Hypothalamus (tissue), 51 donors: Measurements from ENCODE around the gene ARHGAP24.

Source experiments
- DNase-seq, 51 donors: peaks; one replicate each; lab custom pipeline; 2025; lab: John Stamatoyannopoulos, UW

The ARHGAP24 gene

GRCh38 chr4:85732124-85732523 lies 257.2 kb downstream of the ARHGAP24 start:
- DNase-seq, result no peak

- DNase-seq, result no peak
Observed at GRCh38 chr4:85733798-85734197, 258.8 kb downstream of the ARHGAP24 start.

GRCh38 chr4:85734424-85734831 lies 259.5 kb downstream of the ARHGAP24 start:
- DNase-seq, result peak in 2 of 51 donors; percentile 13 to 39

GRCh38 chr4:85736571-85736970 lies 261.6 kb downstream of the ARHGAP24 start:
- no peak for DNase-seq

GRCh38 chr4:85737254-85737653 lies 262.3 kb downstream of the ARHGAP24 start:
- DNase-seq, result no peak

- DNase-seq, result no peak
Observed at GRCh38 chr4:85738721-85739120, 263.8 kb downstream of the ARHGAP24 start.

GRCh38 chr4:85740431-85740861 lies 265.5 kb downstream of the ARHGAP24 start:
- no peak for DNase-seq

GRCh38 chr4:85741381-85741780 lies 266.4 kb downstream of the ARHGAP24 start:
- peak in 1 of 51 donors; percentile 4 for DNase-seq

- peak in 47 of 51 donors; percentile 3 to 89 (median 48) for DNase-seq
Observed at GRCh38 chr4:85741921-85742591, 267.1 kb downstream of the ARHGAP24 start.

- DNase-seq, result no peak
Observed at GRCh38 chr4:85744950-85745349, 270.0 kb downstream of the ARHGAP24 start.

GRCh38 chr4:85745939-85746338 lies 271.0 kb downstream of the ARHGAP24 start:
- no peak for DNase-seq

GRCh38 chr4:85747882-85748491 lies 273.0 kb downstream of the ARHGAP24 start:
- peak in 13 of 51 donors; percentile 1 to 74 (median 16) for DNase-seq

GRCh38 chr4:85748654-85749053 lies 273.7 kb downstream of the ARHGAP24 start:
- DNase-seq, result no peak

- DNase-seq, result no peak
Observed at GRCh38 chr4:85751866-85752265, 276.9 kb downstream of the ARHGAP24 start.

- DNase-seq, result no peak
Observed at GRCh38 chr4:85755285-85755684, 280.3 kb downstream of the ARHGAP24 start.

- no peak for DNase-seq
Observed at GRCh38 chr4:85756938-85757337, 282.0 kb downstream of the ARHGAP24 start.

- no peak for DNase-seq
Observed at GRCh38 chr4:85759388-85759787, 284.4 kb downstream of the ARHGAP24 start.

GRCh38 chr4:85760511-85760910 lies 285.6 kb downstream of the ARHGAP24 start:
- DNase-seq, result no peak

- DNase-seq, result peak in 4 of 51 donors; percentile 13 to 24 (median 14)
Observed at GRCh38 chr4:85761803-85762528, 287.0 kb downstream of the ARHGAP24 start.

- no peak for DNase-seq
Observed at GRCh38 chr4:85762529-85762871, 287.6 kb downstream of the ARHGAP24 start.

GRCh38 chr4:85763202-85763601 lies 288.3 kb downstream of the ARHGAP24 start:
- no peak for DNase-seq

GRCh38 chr4:85767649-85768048 lies 292.7 kb downstream of the ARHGAP24 start:
- no peak for DNase-seq
